PC-9 (cell line): ENCODE data around the gene NAPB.

Experiments
- EZH2 ChIP-seq: fragments of 200-600 bp; sonication (generic); IDR thresholded peaks from 2 replicates; pipeline ENCODE4 v1.8.0; 2017; ENCODE audit warnings: antibody characterized with exemption, low read depth
- TF ChIP-seq, protein P1 (sequence below): fragments of 200-600 bp; sonication (generic); conservative IDR thresholded peaks from 2 replicates; pipeline ENCODE4 v1.6.1; 2017; ENCODE audit warnings: mixed run types, antibody characterized with exemption, mild to moderate bottlenecking, moderate library complexity

GRCh38 chr20:23375827-23376226 lies 45.5 kb downstream of the NAPB start:
- TF ChIP-seq, protein P1, sequence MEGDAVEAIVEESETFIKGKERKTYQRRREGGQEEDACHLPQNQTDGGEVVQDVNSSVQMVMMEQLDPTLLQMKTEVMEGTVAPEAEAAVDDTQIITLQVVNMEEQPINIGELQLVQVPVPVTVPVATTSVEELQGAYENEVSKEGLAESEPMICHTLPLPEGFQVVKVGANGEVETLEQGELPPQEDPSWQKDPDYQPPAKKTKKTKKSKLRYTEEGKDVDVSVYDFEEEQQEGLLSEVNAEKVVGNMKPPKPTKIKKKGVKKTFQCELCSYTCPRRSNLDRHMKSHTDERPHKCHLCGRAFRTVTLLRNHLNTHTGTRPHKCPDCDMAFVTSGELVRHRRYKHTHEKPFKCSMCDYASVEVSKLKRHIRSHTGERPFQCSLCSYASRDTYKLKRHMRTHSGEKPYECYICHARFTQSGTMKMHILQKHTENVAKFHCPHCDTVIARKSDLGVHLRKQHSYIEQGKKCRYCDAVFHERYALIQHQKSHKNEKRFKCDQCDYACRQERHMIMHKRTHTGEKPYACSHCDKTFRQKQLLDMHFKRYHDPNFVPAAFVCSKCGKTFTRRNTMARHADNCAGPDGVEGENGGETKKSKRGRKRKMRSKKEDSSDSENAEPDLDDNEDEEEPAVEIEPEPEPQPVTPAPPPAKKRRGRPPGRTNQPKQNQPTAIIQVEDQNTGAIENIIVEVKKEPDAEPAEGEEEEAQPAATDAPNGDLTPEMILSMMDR: no peak
- TF ChIP-seq EZH2: no peak
